ENCODE measurements around the gene PRRC2A. TPM values are rescaled to one million over a fixed set of nuclear protein-coding genes. Genes with fewer than 3 reads are reported as not detected.

Gene PRRC2A
- total RNA-seq, 1 experiment from 2014 or later, result 383 TPM

DNA sequence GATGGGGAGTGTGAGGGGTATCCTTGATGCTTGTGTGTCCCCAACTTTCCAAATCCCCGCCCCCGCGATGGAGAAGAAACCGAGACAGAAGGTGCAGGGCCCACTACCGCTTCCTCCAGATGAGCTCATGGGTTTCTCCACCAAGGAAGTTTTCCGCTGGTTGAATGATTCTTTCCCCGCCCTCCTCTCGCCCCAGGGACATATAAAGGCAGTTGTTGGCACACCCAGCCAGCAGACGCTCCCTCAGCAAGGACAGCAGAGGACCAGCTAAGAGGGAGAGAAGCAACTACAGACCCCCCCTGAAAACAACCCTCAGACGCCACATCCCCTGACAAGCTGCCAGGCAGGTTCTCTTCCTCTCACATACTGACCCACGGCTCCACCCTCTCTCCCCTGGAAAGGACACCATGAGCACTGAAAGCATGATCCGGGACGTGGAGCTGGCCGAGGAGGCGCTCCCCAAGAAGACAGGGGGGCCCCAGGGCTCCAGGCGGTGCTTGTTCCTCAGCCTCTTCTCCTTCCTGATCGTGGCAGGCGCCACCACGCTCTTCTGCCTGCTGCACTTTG is 45.1 kb upstream of the PRRC2A start, which contains the start of gene TNF:
Gene TNF, plus strand, starts transcription at position 231 of the 567 bp plus-strand sequence. Its CDS starts 177 bp downstream, at position 408.
- Histone ChIP-seq H2BK12ac (ENCODE audit: insufficient read length, low read depth, low read length) (no peak within 1 kb of the TSS), H3K79me2 (ENCODE audit: insufficient read depth, low read length) (no peaks in the 10 kb centered on the region), H3K56ac (ENCODE audit: insufficient read length, low read depth, low read length) (no peak within 1 kb of the TSS), H4K91ac (ENCODE audit: insufficient read length, low read depth, low read length) (no peak within 1 kb of the TSS), H2BK120ac (ENCODE audit: low read depth, low read length, poor library complexity, severe bottlenecking) (no peak within 1 kb of the TSS), H3K79me1 (ENCODE audit: insufficient read depth, low read depth, low read length, poor library complexity, severe bottlenecking) (no peaks in the 10 kb centered on the region), H2AK5ac (ENCODE audit: insufficient read length, low read length) (no peak within 1 kb of the TSS), H3K27me3 (ENCODE audit: insufficient read depth, low read length) (no peaks in the 10 kb centered on the region), H3K18ac (ENCODE audit: insufficient read length, low read depth, low read length) (no peak within 1 kb of the TSS), H3K23me2 (ENCODE audit: insufficient read length, low read depth, low read length, poor library complexity, severe bottlenecking) (peaks cover 3% of the 10 kb centered on the region), H4K5ac (ENCODE audit: insufficient read length, low read depth, low read length) (no peak within 1 kb of the TSS), H2BK15ac (ENCODE audit: low read depth, low read length) (no peak within 1 kb of the TSS), H3K14ac (ENCODE audit: insufficient read depth, low read length) (no peak within 1 kb of the TSS), H3K23ac (ENCODE audit: insufficient read length, low read depth, low read length) (no peak within 1 kb of the TSS), H2BK20ac (ENCODE audit: low read depth, low read length, poor library complexity, severe bottlenecking) (no peak within 1 kb of the TSS), H3K9ac (ENCODE audit: extremely low read depth, insufficient read length, low read length) (no peak within 1 kb of the TSS), H4K8ac (replicated peaks; ENCODE audit: insufficient read length, low read depth, low read length) (no peak within 1 kb of the TSS), H3K4ac (ENCODE audit: low read depth, low read length) (no peak within 1 kb of the TSS), H3K27ac (ENCODE audit: insufficient read length, low read depth, low read length) (no peak within 1 kb of the TSS), H3K9me3 (ENCODE audit: control insufficient read depth, low read depth, low read length) (no peaks in the 10 kb centered on the region), H2AFZ (ENCODE audit: low read length) (no peak within 1 kb of the TSS), H3K4me1 (ENCODE audit: insufficient read depth, low read length) (no peaks in the 10 kb centered on the region), H3T11ph (ENCODE audit: low read length) (no peak within 1 kb of the TSS), H2BK5ac (ENCODE audit: insufficient read length, low read length) (no peak within 1 kb of the TSS), H4K20me1 (ENCODE audit: control insufficient read depth, insufficient read depth, insufficient read length) (no peaks in the 10 kb centered on the region), H3K4me2 (ENCODE audit: insufficient read depth, insufficient read length, low read length) (no peak within 1 kb of the TSS)
- H3K4me3 Mint-ChIP-seq, result no peak within 1 kb of the TSS; a peak in 1 of 5 replicates
- WGBS (ENCODE audit: extremely low coverage, insufficient read length, low lambda C conversion rate), result no CpG with 5 or more reads among the region's 19 CpGs
- H3K27ac Mint-ChIP-seq, result no peak within 1 kb of the TSS
- TF ChIP-seq, protein P1, sequence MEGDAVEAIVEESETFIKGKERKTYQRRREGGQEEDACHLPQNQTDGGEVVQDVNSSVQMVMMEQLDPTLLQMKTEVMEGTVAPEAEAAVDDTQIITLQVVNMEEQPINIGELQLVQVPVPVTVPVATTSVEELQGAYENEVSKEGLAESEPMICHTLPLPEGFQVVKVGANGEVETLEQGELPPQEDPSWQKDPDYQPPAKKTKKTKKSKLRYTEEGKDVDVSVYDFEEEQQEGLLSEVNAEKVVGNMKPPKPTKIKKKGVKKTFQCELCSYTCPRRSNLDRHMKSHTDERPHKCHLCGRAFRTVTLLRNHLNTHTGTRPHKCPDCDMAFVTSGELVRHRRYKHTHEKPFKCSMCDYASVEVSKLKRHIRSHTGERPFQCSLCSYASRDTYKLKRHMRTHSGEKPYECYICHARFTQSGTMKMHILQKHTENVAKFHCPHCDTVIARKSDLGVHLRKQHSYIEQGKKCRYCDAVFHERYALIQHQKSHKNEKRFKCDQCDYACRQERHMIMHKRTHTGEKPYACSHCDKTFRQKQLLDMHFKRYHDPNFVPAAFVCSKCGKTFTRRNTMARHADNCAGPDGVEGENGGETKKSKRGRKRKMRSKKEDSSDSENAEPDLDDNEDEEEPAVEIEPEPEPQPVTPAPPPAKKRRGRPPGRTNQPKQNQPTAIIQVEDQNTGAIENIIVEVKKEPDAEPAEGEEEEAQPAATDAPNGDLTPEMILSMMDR (conservative IDR thresholded peaks at IDR 0.05), result no peak
- H3K9me3 Mint-ChIP-seq, result no peaks in the 10 kb centered on the region; a peak in 1 of 5 replicates
- no peak for DNase-seq
- peaks cover 33% of the 10 kb centered on the region for H3K27me3 Mint-ChIP-seq (ENCODE audit: low read depth)
- no peaks in the 10 kb centered on the region for H3K36me3 Mint-ChIP-seq (ENCODE audit: insufficient read depth in 1 of 3, low read depth in 3 of 3)
- H3K4me1 Mint-ChIP-seq, result peaks cover 20 to 26% of the 10 kb centered on the region in 2 experiments

All from H9 (cell line).